Skeletal muscle tissue (tissue), 4 donors: ENCODE measurements around the gene SWT1. TPM values are rescaled to one million over a fixed set of nuclear protein-coding genes. Genes with fewer than 3 reads are reported as not detected.

Experiments
- H3K27ac ChIP-seq: one replicate; pipeline ENCODE4 v1.7.0; 2013; ENCODE audit warnings: mild to moderate bottlenecking, low read depth, low read length, inconsistent platforms
- H3K27me3 ChIP-seq, 3 donors: one replicate each; pipeline ENCODE4 v1.7.0; 2013; ENCODE audit warnings: low read length in 3 of 3; ENCODE audit not compliant: control insufficient read depth in 3 of 3, insufficient read depth in 3 of 3
- H3K36me3 ChIP-seq, 3 donors: one replicate each; pipeline ENCODE4 v1.7.0; 2013; ENCODE audit warnings: low read length in 3 of 3; ENCODE audit not compliant: control insufficient read depth in 3 of 3, insufficient read depth in 3 of 3
- H3K4me1 ChIP-seq, 3 donors: one replicate each; pipeline ENCODE4 v1.7.0; 2013; ENCODE audit warnings: low read length in 3 of 3, mild to moderate bottlenecking in 3 of 3; ENCODE audit not compliant: control insufficient read depth in 3 of 3, insufficient read depth in 3 of 3
- H3K4me3 ChIP-seq, 3 donors: one replicate each; pipeline ENCODE4 v1.7.0; 2013; ENCODE audit warnings: low read length in 3 of 3
- H3K9ac ChIP-seq, 3 donors: one replicate each; pipeline ENCODE4 v1.7.0; 2013; ENCODE audit warnings: low read length in 3 of 3, mild to moderate bottlenecking in 3 of 3, moderate library complexity in 2 of 3, low read depth in 1 of 3
- H3K9me3 ChIP-seq, 3 donors: one replicate each; pipeline ENCODE4 v1.7.0; 2013; ENCODE audit warnings: low read length in 3 of 3; ENCODE audit not compliant: control insufficient read depth in 3 of 3
- total RNA-seq: library from RNA; depleted of rRNA; stranded (reverse); fragments of >200 nt; gene quantifications from one replicate; pipeline ENCODE4 v1.2.3, GENCODE V29; 2014
- donor health status: Osteomylitis.

SWT1 gene
- total RNA-seq, 1 donor from 2014 or later, result 15.7 TPM

DNA sequence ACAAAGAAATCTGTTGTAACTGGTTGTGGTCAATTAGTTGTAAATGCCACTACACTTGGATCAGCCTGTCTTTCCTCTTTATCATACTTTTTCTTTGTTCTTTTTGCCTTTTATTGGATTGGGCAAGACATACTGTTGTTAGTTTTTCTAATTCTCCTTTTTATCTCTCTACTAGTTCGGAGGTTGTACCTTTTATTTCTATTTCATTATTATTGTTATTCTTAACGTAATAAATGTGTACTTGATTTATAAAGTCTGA is 100.9 kb downstream of the SWT1 start:
- H3K4me3 ChIP-seq, result no peak overlapping the region
- no peaks in the 10 kb centered on the region for H3K27me3 ChIP-seq
- H3K9me3 ChIP-seq, result no peaks in the 10 kb centered on the region
- H3K9ac ChIP-seq, result no peak overlapping the region
- H3K36me3 ChIP-seq, result no peaks in the 10 kb centered on the region
- no peaks in the 10 kb centered on the region for H3K4me1 ChIP-seq
- H3K27ac ChIP-seq, result no peak overlapping the region

DNA sequence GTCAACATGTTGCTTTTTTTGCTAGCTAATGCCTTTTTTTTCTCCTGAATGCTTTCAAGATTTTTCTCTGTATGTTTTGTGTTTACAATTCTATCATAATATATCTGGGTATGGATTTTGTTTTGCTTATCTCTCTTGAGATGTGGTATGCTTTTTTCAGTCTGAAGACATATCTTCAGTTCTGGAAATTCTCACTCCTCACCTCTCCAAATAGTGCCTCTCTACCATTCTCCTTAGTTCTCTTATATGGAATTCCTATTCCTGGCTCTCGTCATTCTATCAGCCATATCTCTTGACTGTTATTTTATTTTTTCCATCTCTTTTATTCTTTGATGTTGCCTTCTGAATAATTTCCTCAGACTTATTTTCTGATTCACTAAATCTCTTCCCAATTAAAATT is 101.7 kb downstream of the SWT1 start:
- H3K4me3 ChIP-seq, result no peak overlapping the region
- no peaks in the 10 kb centered on the region for H3K27me3 ChIP-seq
- no peaks in the 10 kb centered on the region for H3K4me1 ChIP-seq
- no peaks in the 10 kb centered on the region for H3K36me3 ChIP-seq
- H3K9ac ChIP-seq, result no peak overlapping the region
- no peak overlapping the region for H3K27ac ChIP-seq
- no peaks in the 10 kb centered on the region for H3K9me3 ChIP-seq

DNA sequence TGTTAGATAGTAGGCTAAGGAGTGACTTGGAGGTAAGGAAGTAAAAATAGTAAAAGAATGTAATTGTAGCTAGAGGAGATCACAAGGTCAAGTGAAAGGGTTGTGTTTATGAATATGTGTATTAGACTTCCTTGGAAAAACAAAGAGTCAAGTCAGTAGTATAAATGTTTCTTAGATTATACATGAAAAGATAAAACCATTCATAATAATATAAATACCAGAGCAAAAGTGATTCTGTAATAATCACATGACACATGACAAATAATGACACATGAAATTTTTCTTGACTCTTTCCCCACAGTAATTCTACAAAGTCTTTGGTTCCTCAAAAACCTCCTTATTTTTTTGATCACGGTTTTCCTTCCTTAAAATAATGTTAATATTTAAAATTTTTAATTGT is 103.6 kb downstream of the SWT1 start:
- Histone ChIP-seq H3K27ac (no peak overlapping the region), H3K9me3 (no peaks in the 10 kb centered on the region), H3K9ac (no peak overlapping the region), H3K4me1 (no peaks in the 10 kb centered on the region), H3K4me3 (no peak overlapping the region), H3K27me3 (no peaks in the 10 kb centered on the region), H3K36me3 (no peaks in the 10 kb centered on the region)

DNA sequence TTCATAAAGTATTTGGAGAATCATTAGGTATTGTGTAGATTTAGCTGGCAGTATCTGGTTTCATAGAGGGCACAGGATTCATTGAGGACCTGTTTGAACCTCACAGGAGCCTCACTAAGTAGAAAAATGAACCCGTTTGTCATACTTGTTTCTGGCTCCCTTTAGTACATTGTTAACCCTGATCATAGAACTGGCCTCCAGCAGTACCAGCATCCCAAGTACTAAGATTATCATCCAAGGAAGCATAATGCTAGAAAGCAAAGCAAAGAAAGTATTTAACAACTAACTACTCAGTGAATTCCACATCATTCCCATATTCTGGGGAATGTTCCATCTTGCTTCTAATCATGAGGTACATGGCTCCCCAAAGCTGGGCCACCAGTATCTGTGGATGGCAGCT is 105.2 kb downstream of the SWT1 start:
- no peak overlapping the region for H3K27ac ChIP-seq

DNA sequence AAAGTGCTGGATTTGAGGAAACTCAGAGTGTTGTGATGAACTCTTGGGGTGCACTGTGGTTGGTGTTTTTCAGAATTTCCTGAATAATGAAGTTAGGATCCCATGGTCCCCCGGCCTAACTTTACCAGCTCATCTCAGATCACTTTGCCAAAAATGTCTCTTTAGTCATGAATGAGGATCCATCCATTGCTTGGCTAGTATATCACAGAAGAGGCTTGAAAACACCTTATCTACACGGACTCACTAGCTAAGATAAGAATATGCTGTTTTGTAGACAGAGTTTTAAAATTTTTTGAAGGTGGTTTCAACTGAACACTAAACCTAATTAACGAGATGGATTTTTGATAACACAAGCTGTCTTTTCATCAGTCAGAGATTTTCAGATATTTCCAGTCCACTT is 106.3 kb downstream of the SWT1 start:
- H3K9me3 ChIP-seq, result no peaks in the 10 kb centered on the region
- no peak overlapping the region for H3K4me3 ChIP-seq
- H3K27ac ChIP-seq, result no peak overlapping the region
- H3K36me3 ChIP-seq, result no peaks in the 10 kb centered on the region
- H3K27me3 ChIP-seq, result no peaks in the 10 kb centered on the region
- H3K9ac ChIP-seq, result no peak overlapping the region
- no peaks in the 10 kb centered on the region for H3K4me1 ChIP-seq

More for the DNA sequence above, 105.2 kb downstream of the SWT1 start:
- Histone ChIP-seq H3K4me3 (no peak overlapping the region), H3K4me1 (no peaks in the 10 kb centered on the region), H3K36me3 (no peaks in the 10 kb centered on the region), H3K9me3 (no peaks in the 10 kb centered on the region), H3K9ac (no peak overlapping the region), H3K27me3 (no peaks in the 10 kb centered on the region)

DNA sequence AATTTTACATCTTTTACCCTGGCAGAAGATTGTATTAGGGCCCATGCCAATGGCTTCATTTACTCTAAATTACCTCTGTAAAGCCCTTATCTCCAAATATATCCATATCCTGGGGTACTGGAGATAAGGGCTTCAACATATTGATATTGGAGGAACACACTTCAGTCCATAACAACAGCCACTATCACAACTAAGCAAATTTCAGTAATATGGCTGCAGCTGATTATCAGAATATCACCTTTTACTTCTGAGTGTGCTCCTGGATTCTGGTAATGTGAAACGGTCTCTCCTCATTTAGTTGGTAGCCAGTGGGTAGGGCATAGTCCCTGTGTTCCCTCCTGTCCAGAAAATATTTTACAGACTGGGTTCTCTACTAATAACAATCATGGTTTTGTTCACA is 106.8 kb downstream of the SWT1 start:
- no peaks in the 10 kb centered on the region for H3K9me3 ChIP-seq
- no peak overlapping the region for H3K9ac ChIP-seq
- H3K36me3 ChIP-seq, result no peaks in the 10 kb centered on the region
- H3K27me3 ChIP-seq, result no peaks in the 10 kb centered on the region
- no peak overlapping the region for H3K4me3 ChIP-seq
- H3K4me1 ChIP-seq, result no peaks in the 10 kb centered on the region
- no peak overlapping the region for H3K27ac ChIP-seq

DNA sequence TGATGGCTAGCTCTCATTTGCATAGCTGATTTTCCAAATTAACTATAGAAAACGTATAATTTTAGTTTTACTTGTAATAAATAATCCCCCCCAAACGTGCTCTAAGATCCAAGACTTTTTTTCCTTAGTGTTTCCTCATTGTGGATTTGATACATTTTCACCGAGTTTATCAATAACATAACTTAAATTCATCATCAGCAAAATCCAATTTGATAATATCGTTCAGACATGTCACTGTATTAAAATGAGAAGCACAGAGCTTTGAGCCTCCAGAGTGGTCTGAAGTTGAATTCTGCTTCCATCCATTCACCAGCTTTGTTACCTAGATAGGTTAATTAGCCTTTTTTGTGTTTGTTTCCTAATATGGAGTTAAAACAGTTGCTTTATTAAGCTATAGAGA is 108.3 kb downstream of the SWT1 start:
- no peaks in the 10 kb centered on the region for H3K27me3 ChIP-seq
- H3K36me3 ChIP-seq, result no peaks in the 10 kb centered on the region
- no peaks in the 10 kb centered on the region for H3K4me1 ChIP-seq

DNA sequence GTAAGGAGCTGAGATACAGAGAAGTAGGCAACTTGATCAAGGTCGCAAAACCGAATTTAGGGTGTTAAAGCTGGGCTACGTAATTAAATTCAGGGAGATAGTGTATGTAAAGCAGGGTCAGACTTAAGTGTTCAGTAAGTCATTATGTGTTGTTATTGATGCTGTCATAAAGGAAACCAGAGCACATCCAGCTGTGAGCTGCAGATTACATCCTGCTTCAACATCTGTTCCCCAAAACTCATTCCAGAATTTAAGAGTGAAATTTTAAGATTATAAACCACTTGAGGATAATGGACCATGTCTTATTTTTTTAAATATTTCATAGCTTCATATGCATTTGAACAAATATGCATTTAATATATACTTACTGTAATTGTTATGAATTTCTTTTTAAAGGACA is 110.3 kb downstream of the SWT1 start:
- Histone ChIP-seq H3K27ac (no peak overlapping the region), H3K9ac (no peak overlapping the region), H3K4me3 (no peak overlapping the region), H3K4me1 (no peaks in the 10 kb centered on the region), H3K27me3 (no peaks in the 10 kb centered on the region), H3K9me3 (no peaks in the 10 kb centered on the region), H3K36me3 (no peaks in the 10 kb centered on the region)

More for the DNA sequence above, 108.3 kb downstream of the SWT1 start:
- no peak overlapping the region for H3K27ac ChIP-seq
- H3K9me3 ChIP-seq, result no peaks in the 10 kb centered on the region
- no peak overlapping the region for H3K9ac ChIP-seq
- no peak overlapping the region for H3K4me3 ChIP-seq

DNA sequence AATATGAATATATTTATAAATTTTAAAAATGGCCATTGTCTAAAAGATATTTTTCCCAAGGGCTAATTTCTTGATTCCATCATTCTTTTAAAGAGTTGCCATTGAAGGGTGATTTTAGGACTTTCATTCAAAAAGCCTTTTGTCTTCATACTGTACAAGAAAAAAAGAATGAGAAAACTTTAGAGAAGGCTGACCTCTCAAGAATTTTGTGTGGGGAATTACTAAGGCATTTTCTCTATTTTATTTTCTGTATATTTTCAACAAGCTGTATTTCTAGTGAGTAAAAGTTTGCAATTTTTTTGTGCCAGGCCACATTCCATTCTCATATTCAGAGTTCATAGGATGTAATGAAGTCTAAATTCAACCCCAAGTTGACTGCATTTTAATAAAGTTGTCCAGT is 110.7 kb downstream of the SWT1 start:
- H3K9me3 ChIP-seq, result no peaks in the 10 kb centered on the region
- no peaks in the 10 kb centered on the region for H3K4me1 ChIP-seq
- H3K9ac ChIP-seq, result no peak overlapping the region
- H3K36me3 ChIP-seq, result no peaks in the 10 kb centered on the region
- H3K27me3 ChIP-seq, result no peaks in the 10 kb centered on the region
- no peak overlapping the region for H3K27ac ChIP-seq
- H3K4me3 ChIP-seq, result no peak overlapping the region

DNA sequence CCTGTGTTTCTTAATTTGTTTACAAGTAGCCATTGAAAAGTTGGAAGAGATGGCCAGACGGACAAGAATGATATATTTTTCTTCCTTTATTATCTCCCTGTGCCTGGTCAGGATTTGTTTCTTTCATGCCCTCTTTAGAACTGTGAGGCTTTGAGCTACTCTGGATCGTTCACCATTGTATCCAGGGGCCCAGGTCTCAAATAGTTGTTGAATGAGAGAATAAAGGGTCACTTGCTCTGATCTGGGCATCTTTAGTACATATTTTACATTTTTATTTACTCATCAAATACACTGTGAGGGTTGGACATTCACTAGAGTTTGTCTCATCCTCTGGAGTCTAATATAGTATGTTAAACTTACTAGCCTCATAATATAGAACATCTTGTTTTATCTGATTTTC is 111.4 kb downstream of the SWT1 start:
- no peaks in the 10 kb centered on the region for H3K36me3 ChIP-seq
- no peak overlapping the region for H3K9ac ChIP-seq
- no peaks in the 10 kb centered on the region for H3K4me1 ChIP-seq
- H3K27me3 ChIP-seq, result no peaks in the 10 kb centered on the region
- no peak overlapping the region for H3K4me3 ChIP-seq
- H3K27ac ChIP-seq, result no peak overlapping the region
- no peaks in the 10 kb centered on the region for H3K9me3 ChIP-seq

DNA sequence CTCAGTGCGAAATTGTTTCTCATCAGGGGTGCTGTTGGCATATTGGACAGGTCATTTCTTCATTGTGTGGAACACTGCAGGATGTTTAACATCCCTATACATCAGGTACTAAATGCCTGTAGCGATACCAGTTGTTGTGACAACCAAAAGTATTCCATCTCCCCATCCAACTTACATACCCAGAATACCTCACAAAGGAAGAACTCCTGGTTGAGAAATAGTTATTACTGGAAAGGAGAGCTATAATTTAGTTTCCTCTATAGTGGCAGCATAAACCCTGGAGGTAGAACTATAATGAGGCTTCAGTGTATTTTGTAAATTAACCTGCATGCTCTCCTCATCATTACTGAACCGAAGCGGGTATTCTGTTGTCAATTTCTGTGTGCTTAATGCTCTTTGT is 115.0 kb downstream of the SWT1 start:
- no peak overlapping the region for H3K9ac ChIP-seq
- no peaks in the 10 kb centered on the region for H3K27me3 ChIP-seq
- H3K9me3 ChIP-seq, result no peaks in the 10 kb centered on the region
- no peak overlapping the region for H3K4me3 ChIP-seq
- H3K36me3 ChIP-seq, result no peaks in the 10 kb centered on the region
- H3K4me1 ChIP-seq, result no peaks in the 10 kb centered on the region
- H3K27ac ChIP-seq, result no peak overlapping the region
